ENCODE measurements around the gene SETX. TPM values are rescaled to one million over a fixed set of nuclear protein-coding genes. Genes with fewer than 3 reads are reported as not detected.

SETX gene
- total and polyA plus RNA-seq, 10 of the 15 experiments (the other 5 are each of a cell fraction or from before 2014, with no cell fraction given), result 15.8 to 75.7 (median 37.0) TPM

DNA sequence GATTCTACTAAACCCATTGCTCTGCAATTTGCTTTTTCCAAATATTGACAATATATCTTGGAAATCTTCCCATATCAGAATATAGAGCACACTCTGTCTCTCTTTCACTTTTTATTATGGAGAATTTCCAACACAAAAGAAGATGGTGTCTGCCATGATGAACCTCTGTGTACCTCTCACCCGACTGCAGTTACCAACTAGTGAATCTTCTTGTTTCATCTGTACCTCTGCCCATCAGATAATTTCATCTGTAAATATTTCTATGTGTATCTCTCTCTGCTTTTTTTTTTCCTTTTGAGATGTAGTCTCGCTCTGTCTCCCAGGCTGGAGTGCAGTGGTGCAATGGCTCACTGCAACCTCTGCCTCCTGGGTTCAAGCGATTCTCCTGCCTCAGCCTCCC, 130.1 kb downstream of the SETX start (continued):
- TF ChIP-seq, protein P1, sequence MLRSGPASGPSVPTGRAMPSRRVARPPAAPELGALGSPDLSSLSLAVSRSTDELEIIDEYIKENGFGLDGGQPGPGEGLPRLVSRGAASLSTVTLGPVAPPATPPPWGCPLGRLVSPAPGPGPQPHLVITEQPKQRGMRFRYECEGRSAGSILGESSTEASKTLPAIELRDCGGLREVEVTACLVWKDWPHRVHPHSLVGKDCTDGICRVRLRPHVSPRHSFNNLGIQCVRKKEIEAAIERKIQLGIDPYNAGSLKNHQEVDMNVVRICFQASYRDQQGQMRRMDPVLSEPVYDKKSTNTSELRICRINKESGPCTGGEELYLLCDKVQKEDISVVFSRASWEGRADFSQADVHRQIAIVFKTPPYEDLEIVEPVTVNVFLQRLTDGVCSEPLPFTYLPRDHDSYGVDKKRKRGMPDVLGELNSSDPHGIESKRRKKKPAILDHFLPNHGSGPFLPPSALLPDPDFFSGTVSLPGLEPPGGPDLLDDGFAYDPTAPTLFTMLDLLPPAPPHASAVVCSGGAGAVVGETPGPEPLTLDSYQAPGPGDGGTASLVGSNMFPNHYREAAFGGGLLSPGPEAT (IDR thresholded peaks at IDR 0.05; ENCODE audit: low read depth), result no peak
- no peak for TF ChIP-seq CREM (IDR thresholded peaks at IDR 0.05; ENCODE audit: low read depth)

DNA sequence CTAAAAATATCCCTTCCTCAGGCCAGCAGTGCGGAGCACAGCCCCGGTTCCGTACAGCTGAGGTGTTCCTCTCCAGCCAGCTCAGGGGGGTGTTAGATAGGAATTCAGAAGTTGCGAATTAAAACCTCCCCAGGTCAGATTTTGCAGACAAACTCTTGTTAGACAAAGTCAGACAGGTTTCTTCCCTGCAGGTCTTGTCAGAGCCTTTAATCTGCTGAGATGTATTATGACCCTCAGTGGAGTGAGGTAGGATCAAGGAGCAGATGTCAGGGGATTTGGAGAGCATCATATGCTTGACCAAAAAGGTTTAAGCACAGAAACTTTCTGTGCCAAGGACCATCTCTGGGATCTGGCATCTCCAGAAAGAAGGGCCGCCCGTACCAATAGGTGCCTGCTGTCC, 132.8 kb downstream of the SETX start:
- WGBS (ENCODE audit: insufficient coverage, insufficient replicate concordance, low lambda C conversion rate, missing lambda C conversion rate), result 38% methylated on average over 6 of the region's 6 CpGs
- Histone ChIP-seq H3K9me3 (replicated peaks; ENCODE audit: control insufficient read depth, insufficient read depth, low read length) (no peaks in the 10 kb centered on the region), H4K20me1 (ENCODE audit: control insufficient read depth, insufficient read depth) (no peaks in the 10 kb centered on the region), H3K36me3 (ENCODE audit: control insufficient read depth in 2 of 2, insufficient read depth in 2 of 2, low read length in 1 of 2) (no peaks in the 10 kb centered on the region), H3K4me1 (ENCODE audit: control insufficient read depth, insufficient read depth, low read length) (no peaks in the 10 kb centered on the region), H2AFZ (ENCODE audit: control insufficient read depth, low read depth, low read length) (no peak overlapping the region), H3K79me2 (ENCODE audit: control insufficient read depth, insufficient read depth, low read length) (no peaks in the 10 kb centered on the region), H3K27me3 (replicated peaks in 1 of 2; ENCODE audit: control insufficient read depth in 2 of 2, insufficient read depth in 2 of 2, low read length in 1 of 2) (peaks cover 3 to 7% of the 10 kb centered on the region in 2 experiments), H3K9ac (ENCODE audit: control insufficient read depth, insufficient read depth, low read length) (no peak overlapping the region), H3K27ac (ENCODE audit: control insufficient read depth, insufficient read depth) (no peak overlapping the region), H3K4me2 (ENCODE audit: control insufficient read depth, insufficient read depth) (no peak overlapping the region), H3K4me3 (no peak overlapping the region)
- ATAC-seq, result no peak
- FAIRE-seq, result no peak
- CTCF ChIA-PET, result no interaction called here
- in situ Hi-C loops (cut with MboI) (no loop called here), intact Hi-C loops (cut with micrococcal nuclease; ENCODE audit: unreplicated experiment) (no loop called here)
- POLR2A ChIA-PET, result no interaction called here
- RAD21 ChIA-PET (ENCODE audit: unreplicated experiment), result no interaction called here
- TF ChIP-seq, protein P2, sequence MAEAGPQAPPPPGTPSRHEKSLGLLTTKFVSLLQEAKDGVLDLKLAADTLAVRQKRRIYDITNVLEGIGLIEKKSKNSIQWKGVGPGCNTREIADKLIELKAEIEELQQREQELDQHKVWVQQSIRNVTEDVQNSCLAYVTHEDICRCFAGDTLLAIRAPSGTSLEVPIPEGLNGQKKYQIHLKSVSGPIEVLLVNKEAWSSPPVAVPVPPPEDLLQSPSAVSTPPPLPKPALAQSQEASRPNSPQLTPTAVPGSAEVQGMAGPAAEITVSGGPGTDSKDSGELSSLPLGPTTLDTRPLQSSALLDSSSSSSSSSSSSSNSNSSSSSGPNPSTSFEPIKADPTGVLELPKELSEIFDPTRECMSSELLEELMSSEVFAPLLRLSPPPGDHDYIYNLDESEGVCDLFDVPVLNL (IDR thresholded peaks at IDR 0.05; ENCODE audit: low read depth, low read length), result no peak
- no peak for TF ChIP-seq KDM1A (IDR thresholded peaks at IDR 0.05; ENCODE audit: borderline replicate concordance)
- TF ChIP-seq MYB (IDR thresholded peaks at IDR 0.05; ENCODE audit: borderline replicate concordance, low read depth, low read length), result no peak
- TF ChIP-seq LARP7 (IDR thresholded peaks at IDR 0.05), result no peak
- BruUV-seq (replicated peaks), result no TSS peak
- SMC1A ChIA-PET (ENCODE audit: uncharacterized antibody, unreplicated experiment), result no interaction called here
- no peak for DNase-seq (ENCODE audit: low read depth, low spot score)

Measured in GM12878 (cell line).